Nephron progenitor cell (in vitro differentiated cells): ENCODE results near the gene STARD10.

Source experiments
- DNase-seq: peaks from one replicate; pipeline ENCODE4 v3.0.0; 2021
- H3K27ac Mint-ChIP-seq: 2 replicates; pipeline ENCODE4 v1.8.0; 2021; ENCODE audit warnings: mild to moderate bottlenecking, moderate library complexity, mixed read lengths
- H3K27me3 Mint-ChIP-seq: 2 replicates; pipeline ENCODE4 v1.8.0; 2021; ENCODE audit warnings: mild to moderate bottlenecking, low read depth, mixed read lengths; ENCODE audit not compliant: poor library complexity
- H3K36me3 Mint-ChIP-seq: 2 replicates; pipeline ENCODE4 v1.8.0; 2021; ENCODE audit warnings: low read depth, mixed read lengths
- H3K4me1 Mint-ChIP-seq: 2 replicates; pipeline ENCODE4 v1.8.0; 2021; ENCODE audit warnings: mixed read lengths
- H3K4me3 Mint-ChIP-seq: 2 replicates; pipeline ENCODE4 v1.8.0; 2021; ENCODE audit warnings: mild to moderate bottlenecking, moderate library complexity, mixed read lengths
- H3K9me3 Mint-ChIP-seq: 2 replicates; pipeline ENCODE4 v1.8.0; 2021; ENCODE audit warnings: mild to moderate bottlenecking, moderate library complexity, mixed read lengths
- CTCF ChIP-seq: fragments of 200-600 bp; sonication (generic); IDR thresholded peaks from 2 replicates; pipeline ENCODE4 v1.5.0; 2021; ENCODE audit warnings: antibody characterized with exemption

The STARD10 gene

GRCh38 chr11:72768581-72768980 lies 25.3 kb downstream of the STARD10 start:
- H3K27ac Mint-ChIP-seq = no peak overlapping the region
- no peaks in the 10 kb centered on the region for H3K36me3 Mint-ChIP-seq
- DNase-seq = no peak
- TF ChIP-seq CTCF = no peak
- no peaks in the 10 kb centered on the region for H3K9me3 Mint-ChIP-seq
- H3K4me1 Mint-ChIP-seq = peaks cover 54% of the 10 kb centered on the region
- H3K4me3 Mint-ChIP-seq = no peak overlapping the region
- no peaks in the 10 kb centered on the region for H3K27me3 Mint-ChIP-seq

GRCh38 chr11:72767203-72768062 lies 26.4 kb downstream of the STARD10 start:
- H3K9me3 Mint-ChIP-seq = no peaks in the 10 kb centered on the region
- no peak overlapping the region for H3K4me3 Mint-ChIP-seq
- DNase-seq = no peak
- H3K36me3 Mint-ChIP-seq = no peaks in the 10 kb centered on the region
- peaks cover 47% of the 10 kb centered on the region for H3K4me1 Mint-ChIP-seq
- no peak overlapping the region for H3K27ac Mint-ChIP-seq
- no peak for TF ChIP-seq CTCF
- H3K27me3 Mint-ChIP-seq = no peaks in the 10 kb centered on the region

GRCh38 chr11:72766152-72766902 lies 27.5 kb downstream of the STARD10 start:
- peaks cover 3% of the 10 kb centered on the region for H3K36me3 Mint-ChIP-seq
- no peak overlapping the region for H3K27ac Mint-ChIP-seq
- no peak overlapping the region for H3K4me3 Mint-ChIP-seq
- peaks cover 38% of the 10 kb centered on the region for H3K4me1 Mint-ChIP-seq
- TF ChIP-seq CTCF = no peak
- H3K27me3 Mint-ChIP-seq = no peaks in the 10 kb centered on the region
- no peak for DNase-seq
- no peaks in the 10 kb centered on the region for H3K9me3 Mint-ChIP-seq

GRCh38 chr11:72764503-72764902 lies 29.3 kb downstream of the STARD10 start:
- no peak for TF ChIP-seq CTCF
- no peaks in the 10 kb centered on the region for H3K9me3 Mint-ChIP-seq
- peaks cover 53% of the 10 kb centered on the region for H3K4me1 Mint-ChIP-seq
- peaks cover 9% of the 10 kb centered on the region for H3K36me3 Mint-ChIP-seq
- no peak for DNase-seq
- no peak overlapping the region for H3K4me3 Mint-ChIP-seq
- H3K27me3 Mint-ChIP-seq = peaks cover 5% of the 10 kb centered on the region
- H3K27ac Mint-ChIP-seq = no peak overlapping the region

- H3K9me3 Mint-ChIP-seq = no peaks in the 10 kb centered on the region
- no peak for TF ChIP-seq CTCF
- peaks cover 60% of the 10 kb centered on the region for H3K4me1 Mint-ChIP-seq
Measured at GRCh38 chr11:72763823-72764222, 30.0 kb downstream of the STARD10 start.

More at GRCh38 chr11:72763823-72764222, 30.0 kb downstream of the STARD10 start:
- Mint-ChIP-seq H3K4me3 (no peak overlapping the region), H3K27ac (no peak overlapping the region), H3K27me3 (peaks cover 5% of the 10 kb centered on the region), H3K36me3 (peaks cover 9% of the 10 kb centered on the region)
- DNase-seq = no peak
